ENCODE data around the gene NAALADL2.

The NAALADL2 gene

GRCh38 chr3:175743733-175744400 lies 884.7 kb downstream of the NAALADL2 start:
- Histone ChIP-seq H3K4me3 (ENCODE audit: low read length) (no peak overlapping the region), H3K9me3 (ENCODE audit: control insufficient read depth, insufficient read depth, low read length) (no peaks in the 10 kb centered on the region), H3K36me3 (ENCODE audit: control insufficient read depth, insufficient read depth, low read length) (no peaks in the 10 kb centered on the region), H3K27ac (ENCODE audit: low read length) (no peak overlapping the region), H3K4me1 (ENCODE audit: control insufficient read depth, insufficient read depth, low read length) (no peaks in the 10 kb centered on the region), H3K27me3 (ENCODE audit: control insufficient read depth, insufficient read depth, low read length) (no peaks in the 10 kb centered on the region)
- DNase-seq (ENCODE audit: low read depth, low spot score), result no peak
- no CpG with 5 or more reads among the region's 5 CpGs for WGBS (ENCODE audit: insufficient coverage, insufficient read length)

DNA sequence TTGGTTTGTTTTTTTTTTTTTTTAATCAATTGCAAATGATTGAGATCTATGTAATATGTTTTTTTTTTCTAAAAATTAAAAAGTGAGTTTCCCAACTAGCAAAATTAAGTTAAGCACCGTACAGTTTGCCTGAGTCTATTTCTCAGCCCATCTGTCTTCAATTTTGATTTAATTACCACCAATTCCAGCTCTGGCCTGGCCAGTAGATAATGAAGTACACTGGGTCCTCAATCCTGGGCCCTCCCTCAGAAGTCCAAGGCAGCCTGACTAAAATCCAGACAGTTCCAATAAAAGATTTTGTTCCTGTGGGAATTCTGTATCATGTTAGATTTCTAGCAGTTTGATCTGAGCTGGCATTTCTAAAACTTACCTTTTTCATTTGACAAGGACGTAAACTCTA lies 887.2 kb downstream of the NAALADL2 start:
- no peaks in the 10 kb centered on the region for H3K9me3 ChIP-seq (ENCODE audit: control insufficient read depth, insufficient read depth, low read length)
- DNase-seq (ENCODE audit: low read depth, low spot score), result no peak
- no peak overlapping the region for H3K27ac ChIP-seq (ENCODE audit: low read length)
- H3K36me3 ChIP-seq (ENCODE audit: control insufficient read depth, insufficient read depth, low read length), result no peaks in the 10 kb centered on the region
- H3K4me3 ChIP-seq (ENCODE audit: low read length), result no peak overlapping the region
- no CpG with 5 or more reads among the region's 2 CpGs for WGBS (ENCODE audit: insufficient coverage, insufficient read length)
- H3K4me1 ChIP-seq (ENCODE audit: control insufficient read depth, insufficient read depth, low read length), result no peaks in the 10 kb centered on the region
- no peaks in the 10 kb centered on the region for H3K27me3 ChIP-seq (ENCODE audit: control insufficient read depth, insufficient read depth, low read length)

DNA sequence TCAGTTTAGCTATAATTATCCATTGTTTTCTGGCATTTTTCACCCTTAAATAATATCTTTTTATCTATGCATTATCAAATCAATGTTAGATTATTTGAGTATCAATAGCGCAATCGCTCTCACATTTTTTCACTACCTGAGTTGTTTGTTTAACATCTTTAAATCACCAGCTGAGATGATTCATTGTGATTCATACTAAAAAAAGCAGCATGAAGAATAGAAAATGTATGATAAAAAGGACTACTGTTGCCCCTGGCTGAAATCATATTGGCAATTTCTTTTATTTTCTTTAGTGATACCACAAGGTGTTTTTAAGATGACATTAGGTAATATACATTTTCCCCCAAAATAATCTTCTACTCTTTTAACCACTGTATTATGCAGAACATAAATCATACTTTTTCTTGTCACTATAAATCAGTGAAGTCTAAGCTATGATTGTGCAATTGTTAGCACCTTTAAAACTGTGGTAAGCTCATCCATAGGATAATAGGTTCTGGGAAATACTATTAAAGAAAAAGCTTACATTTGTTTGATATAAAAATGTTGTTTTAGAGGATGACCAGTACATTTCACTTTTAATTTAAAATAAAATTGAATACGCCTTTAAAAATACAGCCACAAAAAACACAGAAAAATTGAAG lies 889.1 kb downstream of the NAALADL2 start:
- WGBS (ENCODE audit: insufficient coverage, insufficient read length), result no CpG with 5 or more reads among the region's 3 CpGs

DNA sequence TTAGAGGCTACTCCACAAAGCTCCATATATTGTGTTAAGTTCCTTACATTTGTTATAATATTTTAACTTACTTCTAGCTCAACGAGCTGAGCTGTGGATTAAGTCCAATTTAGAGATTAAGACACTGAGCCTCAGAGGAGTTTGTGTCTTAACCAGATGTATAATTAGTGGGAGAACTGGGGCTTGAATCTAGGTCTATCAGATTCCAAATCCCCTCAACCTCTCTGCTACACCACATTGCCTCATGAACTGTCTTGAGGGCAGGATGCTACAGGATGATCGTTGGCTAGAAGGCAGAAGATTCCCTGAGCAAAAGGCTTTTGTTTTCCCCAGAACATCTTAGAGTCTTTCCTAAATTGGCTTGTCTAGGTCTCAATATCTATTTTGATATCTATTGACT lies 890.8 kb downstream of the NAALADL2 start:
- Histone ChIP-seq H3K4me1 (ENCODE audit: control insufficient read depth, insufficient read depth, low read length) (no peaks in the 10 kb centered on the region), H3K36me3 (ENCODE audit: control insufficient read depth, insufficient read depth, low read length) (no peaks in the 10 kb centered on the region), H3K27ac (ENCODE audit: low read length) (no peak overlapping the region), H3K9me3 (ENCODE audit: control insufficient read depth, insufficient read depth, low read length) (no peaks in the 10 kb centered on the region), H3K4me3 (ENCODE audit: low read length) (no peak overlapping the region), H3K27me3 (ENCODE audit: control insufficient read depth, insufficient read depth, low read length) (no peaks in the 10 kb centered on the region)
- DNase-seq (ENCODE audit: low read depth, low spot score), result no peak
- WGBS (ENCODE audit: insufficient coverage, insufficient read length), result no CpG with 5 or more reads among the region's 2 CpGs

More for the DNA sequence above, 889.1 kb downstream of the NAALADL2 start:
- Histone ChIP-seq H3K36me3 (ENCODE audit: control insufficient read depth, insufficient read depth, low read length) (no peaks in the 10 kb centered on the region), H3K27me3 (ENCODE audit: control insufficient read depth, insufficient read depth, low read length) (no peaks in the 10 kb centered on the region), H3K9me3 (ENCODE audit: control insufficient read depth, insufficient read depth, low read length) (no peaks in the 10 kb centered on the region), H3K4me1 (ENCODE audit: control insufficient read depth, insufficient read depth, low read length) (no peaks in the 10 kb centered on the region), H3K4me3 (ENCODE audit: low read length) (no peak overlapping the region), H3K27ac (ENCODE audit: low read length) (no peak overlapping the region)
- no peak for DNase-seq (ENCODE audit: low read depth, low spot score)

DNA sequence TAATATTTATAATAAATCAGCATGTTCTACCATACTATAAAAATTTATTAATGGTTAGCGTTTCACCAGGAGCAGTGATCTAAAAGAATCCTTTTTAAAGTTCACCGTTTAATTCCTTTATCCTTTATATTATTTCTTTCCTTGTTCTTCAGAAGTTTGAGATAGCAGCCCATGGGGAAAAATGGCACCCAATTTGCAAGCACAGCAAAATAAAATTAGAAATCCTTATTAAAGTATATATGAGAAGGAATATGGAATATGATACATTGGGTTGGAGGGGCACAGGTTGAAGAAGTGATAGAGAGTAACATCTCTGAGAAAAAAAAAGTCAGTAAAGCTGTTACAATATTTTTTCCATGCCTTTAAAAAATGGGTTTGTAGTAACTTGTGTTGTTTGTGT lies 892.0 kb downstream of the NAALADL2 start:
- WGBS (ENCODE audit: insufficient coverage, insufficient read length), result no CpG with 5 or more reads among the region's 2 CpGs
- H3K36me3 ChIP-seq (ENCODE audit: control insufficient read depth, insufficient read depth, low read length), result no peaks in the 10 kb centered on the region
- no peaks in the 10 kb centered on the region for H3K9me3 ChIP-seq (ENCODE audit: control insufficient read depth, insufficient read depth, low read length)
- no peak overlapping the region for H3K27ac ChIP-seq (ENCODE audit: low read length)
- no peak for DNase-seq (ENCODE audit: low read depth, low spot score)
- H3K27me3 ChIP-seq (ENCODE audit: control insufficient read depth, insufficient read depth, low read length), result no peaks in the 10 kb centered on the region
- H3K4me1 ChIP-seq (ENCODE audit: control insufficient read depth, insufficient read depth, low read length), result no peaks in the 10 kb centered on the region
- H3K4me3 ChIP-seq (ENCODE audit: low read length), result no peak overlapping the region

DNA sequence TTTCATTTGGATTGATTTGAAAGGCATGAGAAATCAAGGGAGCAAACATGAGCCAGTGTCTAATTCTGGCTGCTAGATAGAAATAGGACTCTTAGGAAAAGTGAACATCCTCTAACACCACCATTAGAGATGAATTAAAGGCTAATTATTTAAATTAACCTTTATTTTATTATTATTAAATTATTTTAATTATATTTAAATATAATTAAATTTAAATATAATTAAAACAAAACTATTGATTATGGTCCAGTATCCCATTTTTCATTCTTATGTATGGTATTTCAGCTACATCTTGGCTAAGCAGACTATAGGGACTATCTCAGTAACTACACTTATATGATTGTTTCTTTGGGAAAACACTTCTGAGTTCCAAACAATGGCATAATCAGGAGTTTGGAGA lies 904.8 kb downstream of the NAALADL2 start:
- Histone ChIP-seq H3K4me1 (ENCODE audit: control insufficient read depth, insufficient read depth, low read length) (no peaks in the 10 kb centered on the region), H3K4me3 (ENCODE audit: low read length) (no peak overlapping the region), H3K9me3 (ENCODE audit: control insufficient read depth, insufficient read depth, low read length) (no peaks in the 10 kb centered on the region), H3K36me3 (ENCODE audit: control insufficient read depth, insufficient read depth, low read length) (no peaks in the 10 kb centered on the region), H3K27me3 (ENCODE audit: control insufficient read depth, insufficient read depth, low read length) (no peaks in the 10 kb centered on the region), H3K27ac (ENCODE audit: low read length) (no peak overlapping the region)
- no peak for DNase-seq (ENCODE audit: low read depth, low spot score)

DNA sequence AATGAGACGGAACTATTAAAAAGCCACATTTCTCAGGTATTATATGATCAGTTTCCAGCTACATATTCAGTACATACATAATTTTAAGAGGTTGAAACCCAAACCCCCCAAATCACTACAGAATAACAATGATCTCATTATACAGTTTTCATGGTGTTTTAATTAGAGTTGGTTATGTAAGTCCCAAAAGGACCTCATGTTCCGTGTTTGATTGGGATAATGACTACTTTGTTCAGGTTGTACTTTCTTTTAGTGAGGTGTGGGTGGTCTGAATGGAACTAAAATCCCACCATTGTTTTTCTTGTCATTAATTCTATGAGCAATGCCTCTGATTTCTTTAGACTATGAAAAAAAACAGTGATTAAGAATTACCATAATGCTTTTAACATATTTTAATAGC lies 905.6 kb downstream of the NAALADL2 start:
- Histone ChIP-seq H3K36me3 (ENCODE audit: control insufficient read depth, insufficient read depth, low read length) (no peaks in the 10 kb centered on the region), H3K27ac (ENCODE audit: low read length) (no peak overlapping the region), H3K9me3 (ENCODE audit: control insufficient read depth, insufficient read depth, low read length) (no peaks in the 10 kb centered on the region), H3K4me3 (ENCODE audit: low read length) (no peak overlapping the region), H3K27me3 (ENCODE audit: control insufficient read depth, insufficient read depth, low read length) (no peaks in the 10 kb centered on the region), H3K4me1 (ENCODE audit: control insufficient read depth, insufficient read depth, low read length) (no peaks in the 10 kb centered on the region)
- no CpG with 5 or more reads among the region's 2 CpGs for WGBS (ENCODE audit: insufficient coverage, insufficient read length)
- no peak for DNase-seq (ENCODE audit: low read depth, low spot score)

DNA sequence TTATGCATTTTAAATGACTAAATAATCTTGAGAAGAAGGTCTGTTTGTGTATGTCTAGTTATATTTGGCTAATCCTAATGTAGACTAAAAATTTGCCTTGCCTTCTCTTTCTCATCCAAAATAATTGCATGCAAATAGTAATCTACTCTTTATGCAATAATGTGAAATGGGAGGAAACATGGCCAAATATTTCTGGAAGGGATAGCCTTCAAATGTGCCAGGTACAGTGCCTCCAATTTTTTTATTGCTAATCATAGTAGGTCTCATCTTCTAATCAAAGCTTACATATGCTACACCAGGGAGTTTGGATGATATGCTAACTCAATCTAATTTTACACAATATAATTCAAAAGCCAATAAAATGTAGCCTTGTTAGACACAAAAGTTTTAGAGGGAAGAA lies 911.3 kb downstream of the NAALADL2 start:
- no peaks in the 10 kb centered on the region for H3K4me1 ChIP-seq (ENCODE audit: control insufficient read depth, insufficient read depth, low read length)

GRCh38 chr3:175777495-175777894 lies 918.4 kb downstream of the NAALADL2 start:
- Histone ChIP-seq H3K36me3 (ENCODE audit: control insufficient read depth, insufficient read depth, low read length) (no peaks in the 10 kb centered on the region), H3K27ac (ENCODE audit: low read length) (no peak overlapping the region), H3K27me3 (ENCODE audit: control insufficient read depth, insufficient read depth, low read length) (no peaks in the 10 kb centered on the region), H3K4me3 (ENCODE audit: low read length) (no peak overlapping the region), H3K9me3 (ENCODE audit: control insufficient read depth, insufficient read depth, low read length) (no peaks in the 10 kb centered on the region), H3K4me1 (ENCODE audit: control insufficient read depth, insufficient read depth, low read length) (no peaks in the 10 kb centered on the region)
- no peak for DNase-seq (ENCODE audit: low read depth, low spot score)
- WGBS (ENCODE audit: insufficient coverage, insufficient read length), result no CpG with 5 or more reads among the region's 3 CpGs

More for the DNA sequence above, 911.3 kb downstream of the NAALADL2 start:
- Histone ChIP-seq H3K36me3 (ENCODE audit: control insufficient read depth, insufficient read depth, low read length) (no peaks in the 10 kb centered on the region), H3K27me3 (ENCODE audit: control insufficient read depth, insufficient read depth, low read length) (no peaks in the 10 kb centered on the region), H3K9me3 (ENCODE audit: control insufficient read depth, insufficient read depth, low read length) (no peaks in the 10 kb centered on the region), H3K4me3 (ENCODE audit: low read length) (no peak overlapping the region), H3K27ac (ENCODE audit: low read length) (no peak overlapping the region)
- no peak for DNase-seq (ENCODE audit: low read depth, low spot score)

DNA sequence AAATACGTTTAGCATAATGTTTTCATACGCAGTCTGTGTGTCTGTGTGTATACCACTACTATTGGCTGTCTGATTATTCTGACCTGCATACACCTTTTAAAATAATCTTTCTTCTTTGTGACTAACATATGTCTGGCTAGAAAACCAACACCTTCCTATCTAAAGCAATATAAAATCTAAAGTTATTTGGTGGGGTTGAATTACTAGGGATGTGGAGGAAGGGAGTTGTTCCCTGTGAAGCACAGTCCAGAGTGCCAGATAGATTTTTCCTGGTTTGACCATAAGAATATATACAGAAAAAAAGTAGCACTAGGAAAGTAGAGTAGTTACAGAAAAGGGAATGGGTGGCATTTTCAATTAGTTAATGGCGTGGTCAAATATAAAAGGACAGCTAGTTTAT lies 918.8 kb downstream of the NAALADL2 start:
- WGBS (ENCODE audit: insufficient coverage, insufficient read length), result no CpG with 5 or more reads among the region's 3 CpGs
- Histone ChIP-seq H3K36me3 (ENCODE audit: control insufficient read depth, insufficient read depth, low read length) (no peaks in the 10 kb centered on the region), H3K4me1 (ENCODE audit: control insufficient read depth, insufficient read depth, low read length) (no peaks in the 10 kb centered on the region), H3K4me3 (ENCODE audit: low read length) (no peak overlapping the region), H3K9me3 (ENCODE audit: control insufficient read depth, insufficient read depth, low read length) (no peaks in the 10 kb centered on the region), H3K27ac (ENCODE audit: low read length) (no peak overlapping the region), H3K27me3 (ENCODE audit: control insufficient read depth, insufficient read depth, low read length) (no peaks in the 10 kb centered on the region)
- no peak for DNase-seq (ENCODE audit: low read depth, low spot score)

DNA sequence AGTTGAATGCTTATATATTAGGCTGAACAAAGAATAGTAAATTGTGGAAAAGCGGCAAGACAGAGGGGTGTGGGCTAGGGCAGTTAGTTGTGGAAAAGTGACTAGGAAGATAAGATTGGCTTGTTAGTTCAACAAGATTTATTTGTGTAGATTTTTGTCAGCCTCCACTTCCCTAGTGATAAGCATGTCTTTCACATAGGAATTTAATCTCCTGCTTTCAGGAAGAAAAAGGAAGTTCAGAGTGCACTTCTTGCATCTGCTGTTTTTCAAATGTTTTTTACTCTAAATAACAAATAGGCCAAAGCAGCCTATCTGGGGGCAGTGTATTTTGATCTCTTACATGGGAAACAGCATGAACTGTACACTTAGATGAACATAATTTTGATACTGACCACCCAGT lies 919.9 kb downstream of the NAALADL2 start:
- no CpG with 5 or more reads among the region's 1 CpG for WGBS (ENCODE audit: insufficient coverage, insufficient read length)

More for the DNA sequence above, 919.9 kb downstream of the NAALADL2 start:
- no peaks in the 10 kb centered on the region for H3K27me3 ChIP-seq (ENCODE audit: control insufficient read depth, insufficient read depth, low read length)
- no peak overlapping the region for H3K27ac ChIP-seq (ENCODE audit: low read length)
- DNase-seq (ENCODE audit: low read depth, low spot score), result no peak
- H3K4me1 ChIP-seq (ENCODE audit: control insufficient read depth, insufficient read depth, low read length), result no peaks in the 10 kb centered on the region
- no peak overlapping the region for H3K4me3 ChIP-seq (ENCODE audit: low read length)
- no peaks in the 10 kb centered on the region for H3K36me3 ChIP-seq (ENCODE audit: control insufficient read depth, insufficient read depth, low read length)
- no peaks in the 10 kb centered on the region for H3K9me3 ChIP-seq (ENCODE audit: control insufficient read depth, insufficient read depth, low read length)

Data from iPS DF 6.9 (cell line).